Measurements from ENCODE around the gene C16orf92.

DNA sequence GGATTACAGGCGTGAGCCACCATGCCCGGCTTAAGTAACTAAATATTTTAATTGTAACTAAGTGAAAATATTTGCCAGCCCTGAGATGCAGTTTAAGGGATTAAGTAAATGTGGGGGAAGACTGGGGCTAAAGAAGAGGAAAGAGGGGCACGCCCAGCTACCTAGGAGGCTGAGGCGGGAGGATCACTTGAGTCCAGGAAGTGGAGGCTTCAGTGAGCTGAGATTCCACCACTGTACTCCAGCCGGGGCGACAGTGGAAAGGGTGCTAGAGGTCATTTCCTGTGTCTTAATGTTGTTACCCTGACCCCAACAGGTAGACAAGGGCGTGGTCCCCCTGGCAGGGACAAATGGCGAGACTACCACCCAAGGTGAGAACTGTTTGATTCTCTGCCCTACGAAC lies 45.3 kb downstream of the C16orf92 start:
- TF ChIP-seq ZFP3 (CRISPR knock-in tag; IDR thresholded peaks at IDR 0.05) (no peak), ZFP30 (CRISPR knock-in tag; IDR thresholded peaks at IDR 0.05) (no peak), ZNF565 (CRISPR knock-in tag; conservative IDR thresholded peaks at IDR 0.05; ENCODE audit: low read depth) (no peak)
- TF ChIP-seq, protein P1, sequence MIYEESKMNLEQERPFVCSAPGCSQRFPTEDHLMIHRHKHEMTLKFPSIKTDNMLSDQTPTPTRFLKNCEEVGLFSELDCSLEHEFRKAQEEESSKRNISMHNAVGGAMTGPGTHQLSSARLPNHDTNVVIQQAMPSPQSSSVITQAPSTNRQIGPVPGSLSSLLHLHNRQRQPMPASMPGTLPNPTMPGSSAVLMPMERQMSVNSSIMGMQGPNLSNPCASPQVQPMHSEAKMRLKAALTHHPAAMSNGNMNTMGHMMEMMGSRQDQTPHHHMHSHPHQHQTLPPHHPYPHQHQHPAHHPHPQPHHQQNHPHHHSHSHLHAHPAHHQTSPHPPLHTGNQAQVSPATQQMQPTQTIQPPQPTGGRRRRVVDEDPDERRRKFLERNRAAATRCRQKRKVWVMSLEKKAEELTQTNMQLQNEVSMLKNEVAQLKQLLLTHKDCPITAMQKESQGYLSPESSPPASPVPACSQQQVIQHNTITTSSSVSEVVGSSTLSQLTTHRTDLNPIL (CRISPR knock-in tag; IDR thresholded peaks at IDR 0.05; ENCODE audit: low read depth) = no peak
